ENCODE results near the gene AACS.

DNA sequence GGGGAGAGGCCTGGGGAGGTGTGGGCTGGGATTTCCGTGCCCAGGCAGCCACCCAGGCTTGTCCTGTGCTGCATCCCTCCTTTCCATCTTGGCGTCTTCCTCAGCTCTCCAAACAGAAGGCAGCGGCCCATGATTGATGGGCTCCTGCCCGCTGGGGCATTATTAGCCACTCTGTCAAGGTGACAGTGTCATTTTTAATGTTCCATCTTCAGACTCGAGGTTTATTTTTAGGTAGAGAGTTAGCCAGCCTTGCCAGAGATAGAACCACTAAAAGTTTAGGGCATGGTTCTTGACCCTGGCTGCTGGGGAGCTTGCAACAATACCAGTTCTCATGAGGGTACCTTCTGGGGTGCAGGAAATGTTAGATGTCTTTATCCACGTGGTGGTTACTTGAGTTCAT lies 90.1 kb downstream of the AACS start:
- TF ChIP-seq, protein P1, sequence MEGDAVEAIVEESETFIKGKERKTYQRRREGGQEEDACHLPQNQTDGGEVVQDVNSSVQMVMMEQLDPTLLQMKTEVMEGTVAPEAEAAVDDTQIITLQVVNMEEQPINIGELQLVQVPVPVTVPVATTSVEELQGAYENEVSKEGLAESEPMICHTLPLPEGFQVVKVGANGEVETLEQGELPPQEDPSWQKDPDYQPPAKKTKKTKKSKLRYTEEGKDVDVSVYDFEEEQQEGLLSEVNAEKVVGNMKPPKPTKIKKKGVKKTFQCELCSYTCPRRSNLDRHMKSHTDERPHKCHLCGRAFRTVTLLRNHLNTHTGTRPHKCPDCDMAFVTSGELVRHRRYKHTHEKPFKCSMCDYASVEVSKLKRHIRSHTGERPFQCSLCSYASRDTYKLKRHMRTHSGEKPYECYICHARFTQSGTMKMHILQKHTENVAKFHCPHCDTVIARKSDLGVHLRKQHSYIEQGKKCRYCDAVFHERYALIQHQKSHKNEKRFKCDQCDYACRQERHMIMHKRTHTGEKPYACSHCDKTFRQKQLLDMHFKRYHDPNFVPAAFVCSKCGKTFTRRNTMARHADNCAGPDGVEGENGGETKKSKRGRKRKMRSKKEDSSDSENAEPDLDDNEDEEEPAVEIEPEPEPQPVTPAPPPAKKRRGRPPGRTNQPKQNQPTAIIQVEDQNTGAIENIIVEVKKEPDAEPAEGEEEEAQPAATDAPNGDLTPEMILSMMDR (IDR thresholded peaks at IDR 0.05; ENCODE audit: poor library complexity, severe bottlenecking) = no peak
- no peak for TF ChIP-seq POLR2AphosphoS5 (IDR thresholded peaks at IDR 0.05)
- no peak for TF ChIP-seq TAF1 (IDR thresholded peaks at IDR 0.05; ENCODE audit: low read depth)
- TF ChIP-seq EP300 (conservative IDR thresholded peaks at IDR 0.05; ENCODE audit: poor library complexity, severe bottlenecking) = no peak
- TF ChIP-seq, protein P2, sequence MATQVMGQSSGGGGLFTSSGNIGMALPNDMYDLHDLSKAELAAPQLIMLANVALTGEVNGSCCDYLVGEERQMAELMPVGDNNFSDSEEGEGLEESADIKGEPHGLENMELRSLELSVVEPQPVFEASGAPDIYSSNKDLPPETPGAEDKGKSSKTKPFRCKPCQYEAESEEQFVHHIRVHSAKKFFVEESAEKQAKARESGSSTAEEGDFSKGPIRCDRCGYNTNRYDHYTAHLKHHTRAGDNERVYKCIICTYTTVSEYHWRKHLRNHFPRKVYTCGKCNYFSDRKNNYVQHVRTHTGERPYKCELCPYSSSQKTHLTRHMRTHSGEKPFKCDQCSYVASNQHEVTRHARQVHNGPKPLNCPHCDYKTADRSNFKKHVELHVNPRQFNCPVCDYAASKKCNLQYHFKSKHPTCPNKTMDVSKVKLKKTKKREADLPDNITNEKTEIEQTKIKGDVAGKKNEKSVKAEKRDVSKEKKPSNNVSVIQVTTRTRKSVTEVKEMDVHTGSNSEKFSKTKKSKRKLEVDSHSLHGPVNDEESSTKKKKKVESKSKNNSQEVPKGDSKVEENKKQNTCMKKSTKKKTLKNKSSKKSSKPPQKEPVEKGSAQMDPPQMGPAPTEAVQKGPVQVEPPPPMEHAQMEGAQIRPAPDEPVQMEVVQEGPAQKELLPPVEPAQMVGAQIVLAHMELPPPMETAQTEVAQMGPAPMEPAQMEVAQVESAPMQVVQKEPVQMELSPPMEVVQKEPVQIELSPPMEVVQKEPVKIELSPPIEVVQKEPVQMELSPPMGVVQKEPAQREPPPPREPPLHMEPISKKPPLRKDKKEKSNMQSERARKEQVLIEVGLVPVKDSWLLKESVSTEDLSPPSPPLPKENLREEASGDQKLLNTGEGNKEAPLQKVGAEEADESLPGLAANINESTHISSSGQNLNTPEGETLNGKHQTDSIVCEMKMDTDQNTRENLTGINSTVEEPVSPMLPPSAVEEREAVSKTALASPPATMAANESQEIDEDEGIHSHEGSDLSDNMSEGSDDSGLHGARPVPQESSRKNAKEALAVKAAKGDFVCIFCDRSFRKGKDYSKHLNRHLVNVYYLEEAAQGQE (IDR thresholded peaks at IDR 0.05; ENCODE audit: borderline replicate concordance) = no peak
- TF ChIP-seq EZH2 (IDR thresholded peaks at IDR 0.05; ENCODE audit: borderline replicate concordance, insufficient read depth, low read length, poor library complexity, severe bottlenecking) = no peak
- TF ChIP-seq RAD21 (conservative IDR thresholded peaks at IDR 0.05) = no peak
